A204.1 (cell line): Measurements from ENCODE around the gene SAA4.

Experiments used
- FAIRE-seq: peaks from 2 replicates; lab custom pipeline; 2012; peaks lifted over from hg19 to GRCh38; lab: Jason Lieb, UNC

The SAA4 gene

DNA sequence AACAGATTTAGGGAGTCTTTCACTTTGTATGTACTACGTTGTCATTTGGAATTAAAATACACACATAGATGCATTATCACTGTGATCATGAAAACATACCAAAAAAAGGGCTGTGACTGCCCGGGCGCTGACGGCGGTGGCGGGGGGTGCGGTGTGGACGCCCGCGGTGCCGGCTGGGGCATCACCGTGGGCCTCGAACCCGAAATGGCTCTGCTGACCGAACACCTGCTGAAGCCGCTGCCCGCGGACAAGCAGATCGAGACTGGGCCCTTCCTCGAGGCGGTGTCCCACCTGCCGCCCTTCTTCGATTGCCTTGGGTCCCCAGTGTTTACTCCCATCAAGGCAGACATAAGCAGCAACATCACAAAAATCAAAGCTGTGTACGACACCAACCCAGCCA lies 47.8 kb downstream of the SAA4 start:
- FAIRE-seq: no peak
